GM18499 (cell line): Measurements from ENCODE around the gene PRRT1.
"Not testable (repeated sequence)": the region's sequence is repeated elsewhere in the genome, so short reads cannot be mapped to it uniquely, and the experiment has no call there.

Source experiments
- ATAC-seq: cut with Tn5 transposase; IDR thresholded peaks from one replicate; pipeline ENCODE4 v1.9.1; 2021; ENCODE audit warnings: moderate number of reproducible peaks; ENCODE audit not compliant: insufficient read depth, unreplicated experiment

PRRT1 gene

GRCh38 chr6:32151863-32152768 lies at the start of gene PRRT1:
PRRT1 (minus strand) TSS chr6:32151939; CDS start chr6:32151827, 112 bp downstream.
- ATAC-seq: no peak

DNA sequence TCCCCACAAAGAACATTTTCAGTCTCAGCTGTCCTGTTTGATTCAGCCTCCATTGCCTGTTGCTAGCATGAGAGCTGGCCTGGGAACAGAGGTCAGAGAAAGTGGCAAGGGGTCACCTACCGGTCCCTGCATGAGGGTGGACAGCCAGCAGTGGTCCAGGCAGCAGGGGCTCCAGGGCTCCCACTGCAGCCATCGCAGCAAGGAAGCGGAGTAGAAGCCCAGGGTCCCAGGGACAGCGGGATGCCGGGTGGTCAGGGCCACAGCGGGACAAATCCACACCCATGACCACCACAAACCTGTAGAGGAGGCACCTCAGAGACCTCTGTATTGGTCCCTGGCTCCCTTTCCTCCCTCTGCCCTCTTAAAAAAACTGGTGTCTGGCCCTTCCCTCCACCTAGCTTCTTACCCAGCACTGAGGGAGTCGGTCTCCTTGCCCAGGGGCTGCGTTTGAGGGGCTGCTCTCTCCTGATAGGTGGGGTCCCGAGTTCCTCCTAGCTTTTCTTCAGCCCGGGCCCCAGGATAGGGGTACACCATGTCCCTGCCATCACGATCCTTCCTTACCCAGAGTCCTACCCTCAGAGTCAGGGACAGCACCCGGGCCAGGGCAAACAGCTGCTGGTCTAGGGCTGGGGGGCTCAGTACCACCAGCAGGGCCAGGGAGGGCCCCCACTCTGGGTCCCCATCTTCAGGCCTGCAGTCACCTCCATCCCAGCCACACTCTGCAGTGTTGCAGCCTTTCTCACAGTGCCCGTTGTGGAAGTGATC lies 49.2 kb upstream of the PRRT1 start:
- no peak for ATAC-seq

- no peak for ATAC-seq
Measured at GRCh38 chr6:32198866-32199265, 47.1 kb upstream of the PRRT1 start.

GRCh38 chr6:32198345-32198696 lies 46.6 kb upstream of the PRRT1 start:
- ATAC-seq: no peak

DNA sequence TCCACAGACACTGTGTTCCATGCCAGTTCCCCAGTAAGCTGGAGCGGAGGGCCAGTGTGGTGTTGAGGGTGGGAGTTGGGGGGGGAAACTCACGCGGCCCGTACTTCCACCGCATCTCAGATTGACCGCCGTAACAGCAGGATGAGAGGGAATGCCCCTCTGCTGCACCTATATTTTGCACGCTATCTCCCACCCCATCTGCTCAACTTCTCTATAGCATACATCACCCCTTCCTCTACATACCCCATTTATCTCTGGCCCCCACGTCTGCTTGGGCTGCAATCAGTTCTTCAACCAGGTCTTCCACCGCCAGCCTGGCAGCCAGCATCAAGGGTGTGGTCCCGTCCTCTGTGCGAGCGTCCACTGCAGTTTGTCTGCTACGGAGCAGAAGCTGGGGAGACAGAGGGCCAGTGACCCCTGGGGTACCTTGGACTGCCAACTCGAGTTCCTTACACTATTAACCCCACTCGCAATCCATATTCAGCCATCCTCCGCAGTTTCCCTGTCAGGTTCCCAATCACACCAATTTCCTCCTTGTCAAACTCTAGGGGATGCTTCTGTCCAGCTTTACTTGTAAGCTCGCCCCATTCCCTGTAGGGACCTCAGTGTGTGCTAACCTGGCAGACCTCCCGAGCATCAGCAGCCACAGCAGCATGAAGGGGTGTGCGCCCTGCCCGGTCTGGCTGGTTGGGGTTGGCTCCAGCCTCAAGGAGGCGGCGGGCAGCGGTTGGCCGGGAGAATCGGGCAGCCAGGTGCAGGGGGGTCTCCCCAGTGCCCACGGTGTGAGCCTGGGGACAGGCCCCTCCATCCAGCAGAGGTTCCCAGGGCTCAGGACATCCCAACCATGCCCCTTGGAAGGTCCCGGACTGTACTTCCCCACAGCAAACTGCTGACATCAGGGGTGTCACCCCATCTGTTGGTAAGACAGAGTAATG lies 45.2 kb upstream of the PRRT1 start:
- no peak for ATAC-seq

DNA sequence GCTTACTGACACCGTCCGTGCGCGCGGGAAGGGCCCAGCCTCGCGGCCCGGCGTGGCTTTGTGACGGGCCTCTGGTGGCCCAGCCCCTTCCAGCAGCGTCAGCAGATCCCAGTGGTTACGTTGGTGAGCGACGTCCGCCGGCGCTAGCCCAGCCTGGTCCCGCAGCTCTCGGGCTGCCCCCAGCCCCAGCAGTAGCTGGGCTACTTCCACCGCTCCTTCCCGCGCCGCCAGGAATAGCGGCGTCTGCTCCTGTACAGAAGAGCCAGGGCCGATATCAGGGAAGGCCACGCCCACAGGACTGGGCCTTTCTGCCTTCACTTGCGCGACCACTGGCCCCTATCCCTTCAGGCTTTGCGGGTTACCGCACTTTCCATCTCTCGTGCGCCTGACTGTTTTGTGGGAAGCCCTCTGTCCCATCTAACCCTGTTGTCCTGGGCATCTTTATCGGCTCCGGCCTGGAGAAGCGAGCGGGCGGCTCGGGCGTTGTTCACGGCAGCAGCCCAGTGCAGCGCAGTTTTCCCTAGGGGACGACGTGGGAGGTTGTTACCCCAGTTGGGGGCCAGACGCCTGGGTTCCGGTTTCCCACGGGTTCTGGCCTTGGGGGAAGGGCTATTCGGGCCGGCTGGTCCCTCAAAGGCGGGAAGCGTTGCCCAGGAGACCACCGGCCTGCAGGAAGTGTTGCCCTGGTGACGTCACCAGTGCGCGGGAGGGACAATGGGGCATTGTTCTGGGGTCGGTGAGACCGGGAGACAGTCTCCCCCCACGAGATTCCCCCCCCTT lies 44.4 kb upstream of the PRRT1 start:
- ATAC-seq: peak; percentile 8

DNA sequence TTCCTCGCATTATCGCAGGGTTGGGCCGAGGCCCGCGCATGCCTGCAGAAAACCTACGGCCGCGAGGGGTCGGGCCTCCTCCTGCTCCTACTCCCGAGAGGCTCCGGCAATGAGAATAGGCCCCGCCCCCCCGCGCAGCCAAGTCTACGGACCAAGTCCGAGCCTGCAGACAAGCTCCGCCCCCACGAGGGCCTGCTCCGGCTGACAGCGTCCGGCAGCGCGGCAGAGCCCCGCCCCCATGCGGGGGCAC lies 43.8 kb upstream of the PRRT1 start:
- peak; percentile 60 for ATAC-seq

- no peak for ATAC-seq
Measured at GRCh38 chr6:32194825-32195651, 43.3 kb upstream of the PRRT1 start.

DNA sequence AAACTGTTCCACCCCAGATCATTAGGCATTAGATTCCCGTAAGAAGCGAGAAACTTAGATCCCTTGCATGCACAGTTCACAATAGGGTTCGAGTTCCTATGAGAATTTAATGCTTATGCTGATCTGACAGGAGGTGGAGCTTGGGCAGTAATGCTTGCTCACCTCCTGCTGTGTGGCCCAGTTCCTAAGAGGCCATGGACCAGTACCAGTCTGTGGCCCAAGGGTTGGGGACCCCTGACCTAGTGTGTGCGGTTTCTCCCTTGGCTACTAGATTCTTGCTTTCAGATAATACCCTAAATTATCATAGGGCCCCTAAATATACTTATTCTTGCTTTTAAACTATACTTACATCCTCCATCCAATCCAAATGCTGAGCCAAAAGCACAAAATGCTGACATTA lies 42.6 kb upstream of the PRRT1 start:
- no peak for ATAC-seq

- not testable (repeated sequence) for ATAC-seq
Measured at GRCh38 chr6:32193096-32193495, 41.4 kb upstream of the PRRT1 start.

DNA sequence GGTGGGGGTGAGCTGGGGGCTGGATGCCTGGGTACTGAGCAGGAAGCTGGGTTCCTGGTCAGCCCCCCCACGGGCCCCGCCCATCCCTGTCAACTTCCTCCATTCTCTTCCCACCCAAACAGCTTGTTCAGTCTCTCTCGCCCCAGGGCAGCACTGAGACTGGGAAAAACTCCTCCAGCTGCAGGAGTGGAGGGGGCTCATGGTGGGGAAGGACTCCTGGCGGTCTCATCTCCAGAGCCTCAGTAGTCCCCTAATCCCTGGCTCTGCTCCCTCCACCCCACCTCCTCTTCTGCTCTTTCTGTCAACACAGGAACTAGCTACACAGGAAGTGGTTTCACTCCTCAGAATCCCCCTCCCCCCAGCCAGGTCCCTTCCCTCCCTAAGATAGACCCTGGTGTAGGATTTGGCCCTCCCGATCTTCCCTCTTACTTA lies 40.9 kb upstream of the PRRT1 start, which contains the start of gene GPSM3:
Gene GPSM3, minus strand, starts transcription at position 36 of the 432 bp plus-strand sequence. CDS start 130 bp downstream, outside the sequence.
- no peak for ATAC-seq

GRCh38 chr6:32191696-32192607 lies 40.2 kb upstream of the PRRT1 start:
- ATAC-seq: no peak

GRCh38 chr6:32190911-32191677 lies 39.4 kb upstream of the PRRT1 start:
- ATAC-seq: no peak

DNA sequence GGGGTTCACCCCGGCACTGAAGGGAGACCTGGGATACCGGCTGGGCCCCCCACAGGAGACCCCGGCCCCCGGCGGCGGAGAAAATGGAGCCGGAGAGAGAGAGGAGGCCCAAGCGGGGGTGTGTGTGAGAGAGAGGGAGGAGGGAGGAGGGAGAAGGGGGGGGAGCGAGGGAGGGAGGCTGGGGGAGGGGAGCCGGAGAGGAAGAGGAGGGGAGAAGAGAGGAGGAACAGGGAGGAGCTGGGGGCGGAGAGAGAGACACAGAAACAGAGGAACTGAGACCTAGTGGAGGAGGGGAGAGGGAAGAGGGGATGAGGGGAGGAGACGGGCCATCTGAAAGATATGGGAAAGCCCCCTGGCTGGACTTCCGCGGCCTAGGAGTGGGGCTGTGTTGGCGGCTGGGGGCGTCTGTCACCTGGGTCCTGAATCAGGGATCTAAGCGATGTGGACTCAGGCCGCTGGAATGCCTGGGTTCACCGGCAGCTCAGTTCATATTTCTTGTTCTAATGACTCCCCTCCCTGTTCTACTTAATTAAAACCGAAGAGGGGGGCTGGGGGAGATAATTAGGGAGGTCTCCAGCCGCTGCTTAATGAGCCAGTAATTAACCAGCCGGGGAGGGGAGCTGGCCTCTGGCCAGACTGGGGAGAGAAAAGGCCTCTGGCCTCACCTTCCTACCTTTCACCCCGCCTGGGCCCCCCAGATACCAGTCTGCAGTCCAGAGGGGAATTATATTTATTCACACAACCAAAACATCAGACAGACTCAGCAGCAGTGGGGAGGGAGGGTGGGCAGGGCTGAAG lies 38.5 kb upstream of the PRRT1 start, which contains the start of gene PBX2:
Gene PBX2, minus strand, starts transcription at position 149 of the 798 bp plus-strand sequence. CDS start 287 bp downstream, outside the sequence.
- no peak for ATAC-seq

DNA sequence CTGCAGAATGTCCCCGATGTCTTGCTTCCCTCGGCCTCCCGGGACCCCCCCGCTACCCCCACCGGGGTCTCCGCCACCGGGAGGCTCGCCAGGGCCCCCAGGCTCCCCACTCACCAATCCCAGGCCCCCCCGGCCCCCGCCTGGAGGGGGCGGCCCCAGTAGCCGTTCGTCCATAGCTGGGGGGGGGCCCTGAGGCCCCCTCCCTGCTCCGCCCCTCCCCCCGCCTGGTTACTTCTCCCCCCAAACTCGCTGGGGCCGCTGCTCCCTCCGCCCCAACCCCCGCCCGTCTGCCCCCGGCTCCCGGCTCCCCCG lies 38.0 kb upstream of the PRRT1 start:
- ATAC-seq: no peak

DNA sequence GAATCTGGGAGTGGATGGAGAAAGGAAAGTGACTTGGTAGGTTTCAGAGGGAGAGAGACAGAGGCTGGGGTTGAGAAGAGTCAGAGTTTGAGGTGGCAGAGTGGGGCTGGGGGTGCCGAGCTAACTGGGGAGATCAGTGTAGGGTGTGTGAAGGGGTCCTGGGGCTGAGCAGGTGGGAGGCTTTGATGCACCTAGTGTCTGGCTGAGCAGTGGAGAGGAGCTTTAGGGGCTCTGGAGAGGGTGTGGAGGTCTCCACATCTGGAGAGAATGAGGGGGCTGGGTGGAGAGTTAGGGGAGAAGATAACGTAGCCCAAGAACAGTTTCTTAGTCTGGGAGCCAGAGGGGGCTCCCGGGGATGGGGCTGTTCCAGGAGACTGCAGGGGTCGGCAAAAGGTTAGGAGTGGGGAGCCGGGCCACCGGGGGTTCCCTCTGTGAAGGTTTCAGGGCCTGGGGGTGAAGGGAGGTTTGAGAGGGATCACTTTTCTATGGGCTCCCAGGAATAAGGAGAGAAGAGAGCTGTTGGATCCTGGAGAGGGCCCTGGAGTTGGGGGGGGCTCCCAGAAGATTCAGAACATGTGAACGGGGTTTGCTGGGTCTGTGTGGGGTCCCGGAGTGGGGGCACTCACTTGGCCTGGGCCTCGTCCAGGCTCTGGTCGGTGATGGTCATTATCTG lies 37.5 kb upstream of the PRRT1 start:
- ATAC-seq: no peak
